Sigmoid colon (tissue), 4 donors: Measurements from ENCODE around the gene KCTD2.

Source experiments
- POLR2A ChIP-seq, 2 donors: fragments of 450-650 bp; IDR thresholded peaks; one replicate each; pipeline ENCODE4 v1.6.1; 2016; ENCODE audit warnings: antibody characterized with exemption in 2 of 2, mild to moderate bottlenecking in 2 of 2, moderate library complexity in 2 of 2
- POLR2AphosphoS5 ChIP-seq, 4 donors: sonication (generic); formaldehyde crosslinking; IDR thresholded peaks; one replicate each; pipeline ENCODE4 v1.6.1; 2017; ENCODE audit warnings: antibody characterized with exemption in 4 of 4
- TF ChIP-seq, protein P1 (sequence below), 4 experiments: fragments of 450-650 bp in 3 of 4; fragments of 200-600 bp in 1 of 4; IDR thresholded peaks; one replicate each; pipeline ENCODE4 v1.5.1; 2016 to 2019; ENCODE audit warnings: antibody characterized with exemption in 4 of 4, mild to moderate bottlenecking in 3 of 4, moderate library complexity in 2 of 4

DNA sequence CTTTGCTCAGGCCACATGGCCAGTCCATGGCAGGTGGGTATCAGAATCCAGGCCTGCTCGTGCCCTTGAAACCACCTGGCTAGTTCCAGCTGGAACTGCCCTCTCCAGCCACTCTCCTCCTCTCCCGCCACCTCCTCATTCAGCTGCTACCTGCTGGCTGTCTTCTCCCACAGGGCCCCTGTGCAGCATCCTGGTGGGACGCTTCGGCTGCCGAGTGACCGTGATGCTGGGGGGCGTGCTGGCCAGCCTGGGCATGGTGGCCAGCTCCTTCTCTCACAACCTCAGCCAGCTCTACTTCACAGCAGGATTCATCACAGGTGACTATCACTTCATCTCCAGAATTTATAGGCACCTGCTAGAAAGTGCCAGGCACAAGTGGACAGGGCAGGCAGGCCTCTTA lies 50.8 kb downstream of the KCTD2 start:
- TF ChIP-seq, protein P1, sequence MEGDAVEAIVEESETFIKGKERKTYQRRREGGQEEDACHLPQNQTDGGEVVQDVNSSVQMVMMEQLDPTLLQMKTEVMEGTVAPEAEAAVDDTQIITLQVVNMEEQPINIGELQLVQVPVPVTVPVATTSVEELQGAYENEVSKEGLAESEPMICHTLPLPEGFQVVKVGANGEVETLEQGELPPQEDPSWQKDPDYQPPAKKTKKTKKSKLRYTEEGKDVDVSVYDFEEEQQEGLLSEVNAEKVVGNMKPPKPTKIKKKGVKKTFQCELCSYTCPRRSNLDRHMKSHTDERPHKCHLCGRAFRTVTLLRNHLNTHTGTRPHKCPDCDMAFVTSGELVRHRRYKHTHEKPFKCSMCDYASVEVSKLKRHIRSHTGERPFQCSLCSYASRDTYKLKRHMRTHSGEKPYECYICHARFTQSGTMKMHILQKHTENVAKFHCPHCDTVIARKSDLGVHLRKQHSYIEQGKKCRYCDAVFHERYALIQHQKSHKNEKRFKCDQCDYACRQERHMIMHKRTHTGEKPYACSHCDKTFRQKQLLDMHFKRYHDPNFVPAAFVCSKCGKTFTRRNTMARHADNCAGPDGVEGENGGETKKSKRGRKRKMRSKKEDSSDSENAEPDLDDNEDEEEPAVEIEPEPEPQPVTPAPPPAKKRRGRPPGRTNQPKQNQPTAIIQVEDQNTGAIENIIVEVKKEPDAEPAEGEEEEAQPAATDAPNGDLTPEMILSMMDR (IDR thresholded peaks at IDR 0.05) = no peak
- TF ChIP-seq POLR2AphosphoS5 (IDR thresholded peaks at IDR 0.05) (no peak), POLR2A (IDR thresholded peaks at IDR 0.05) (no peak)
